ENCODE results near the gene DHX40. TPM values are rescaled to one million over a fixed set of nuclear protein-coding genes. Genes with fewer than 3 reads are reported as not detected.

The DHX40 gene
- total and polyA plus RNA-seq, 2 of the 8 experiments (the other 6 are each of a cell fraction or from before 2014, with no cell fraction given): 13.5 to 28.3 TPM

GRCh38 chr17:59627770-59628171, 62.4 kb downstream of the DHX40 start:
- no peak overlapping the region for H3K27ac ChIP-seq (ENCODE audit: low read depth, low read length)
- H3K9me3 ChIP-seq (ENCODE audit: insufficient read depth in 2 of 2, low read depth in 1 of 2, low read length in 1 of 2): 0 out of 4 replicates have a peak, but pooled peaks cover 0 to 4% of the 10 kb centered on the region in 2 experiments
- TF ChIP-seq POLR2A (IDR thresholded peaks at IDR 0.05; ENCODE audit: control extremely low read depth in 1 of 2, low read depth in 2 of 2, low read length in 2 of 2) (no peak), CTBP2 (IDR thresholded peaks at IDR 0.05; ENCODE audit: borderline replicate concordance, insufficient read depth, insufficient read length, low read length) (no peak), SP1 (IDR thresholded peaks at IDR 0.05; ENCODE audit: low read depth, low read length) (no peak), ASH2L (IDR thresholded peaks at IDR 0.05; ENCODE audit: low read length) (no peak), HDAC2 (IDR thresholded peaks at IDR 0.05; ENCODE audit: borderline replicate concordance in 1 of 2, low read depth in 2 of 2, low read length in 2 of 2) (no peak), CTCF (IDR thresholded peaks at IDR 0.05; ENCODE audit: control extremely low read depth in 1 of 3, insufficient read depth in 1 of 3, low read depth in 1 of 3, low read length in 3 of 3) (no peak), TBP (IDR thresholded peaks at IDR 0.05; ENCODE audit: low read depth, low read length) (no peak), CHD2 (IDR thresholded peaks at IDR 0.05; ENCODE audit: low read length) (no peak), MAX (IDR thresholded peaks at IDR 0.05) (no peak), TAF7 (optimal IDR thresholded peaks at IDR 0.05; ENCODE audit: borderline replicate concordance, low read depth, low read length) (no peak), FOSL1 (IDR thresholded peaks at IDR 0.05; ENCODE audit: insufficient read depth, low read depth, low read length) (no peak)
- H3K56ac ChIP-seq (replicated peaks; ENCODE audit: insufficient read length, low read depth, low read length): no peak overlapping the region
- no peaks in the 10 kb centered on the region for H3K27me3 ChIP-seq (replicated peaks in 1 of 4; ENCODE audit: control insufficient read depth in 3 of 4, extremely low read depth in 1 of 4, insufficient read depth in 3 of 4, low read length in 3 of 4)
- no peak overlapping the region for H3K4me3 ChIP-seq (ENCODE audit: extremely low read depth in 1 of 4, insufficient read depth in 2 of 4, low read depth in 3 of 4, low read length in 4 of 4)
- H3K18ac ChIP-seq (ENCODE audit: extremely low read depth, low read length): no peak overlapping the region
- DNase-seq (ENCODE audit: low read depth in 1 of 2, low spot score in 2 of 2) (no peak), FAIRE-seq (no peak)
- H2BK15ac ChIP-seq (ENCODE audit: low read length): no peak overlapping the region
- H2BK120ac ChIP-seq (replicated peaks; ENCODE audit: low read depth, low read length): no peak overlapping the region
- 81% methylated on average over 2 of the region's 2 CpGs; no CpG with 5 or more reads in 1 of the 2 experiments for WGBS, 2 experiments (ENCODE audit: extremely low coverage in 1 of 2, insufficient coverage in 1 of 2, insufficient read length in 1 of 2, insufficient replicate concordance in 2 of 2, low coverage in 1 of 2, low lambda C conversion rate in 2 of 2, missing lambda C conversion rate in 1 of 2)
- H2BK5ac ChIP-seq (ENCODE audit: low read depth, low read length): no peak overlapping the region
- no peak overlapping the region for H3K4ac ChIP-seq (replicated peaks; ENCODE audit: insufficient read length, low read depth, low read length)
- H3K4me2 ChIP-seq (ENCODE audit: insufficient read depth in 1 of 2, low read depth in 2 of 2, low read length in 2 of 2): no peak overlapping the region
- ChIA-PET CTCF (ENCODE audit: partially characterized antibody) (interaction anchor here (0.5 kb wide), 1 partner anchor 9 kb away, joined by 3 read pairs; no protein-coding TSS in a partner anchor), POLR2A (ENCODE audit: partially characterized antibody) (no interaction called here)
- H3K4me1 ChIP-seq (replicated peaks in 1 of 4; ENCODE audit: control insufficient read depth in 3 of 4, insufficient read depth in 4 of 4, low read length in 3 of 4): no peaks in the 10 kb centered on the region
- H4K5ac ChIP-seq (ENCODE audit: insufficient read length, low read depth, low read length): no peak overlapping the region
- H3K79me1 ChIP-seq (ENCODE audit: low read depth, low read length): no peaks in the 10 kb centered on the region; the same call in 1 of the 2 replicates
- no peak overlapping the region for H4K91ac ChIP-seq (replicated peaks; ENCODE audit: insufficient read length, low read length)
- H2AK5ac ChIP-seq (ENCODE audit: low read depth, low read length): no peak overlapping the region
- H3K14ac ChIP-seq (ENCODE audit: insufficient read length): no peak overlapping the region
- no peak overlapping the region for H3K9ac ChIP-seq (replicated peaks in 1 of 4; ENCODE audit: extremely low read depth in 1 of 4, low read depth in 3 of 4, low read length in 3 of 4)
- H3K23ac ChIP-seq (ENCODE audit: insufficient read length): no peak overlapping the region
- no peak overlapping the region for H2BK12ac ChIP-seq (ENCODE audit: low read depth, low read length)
- peaks cover 61 to 98% of the 10 kb centered on the region in 2 experiments for H3K79me2 ChIP-seq (ENCODE audit: control insufficient read depth in 1 of 2, insufficient read depth in 2 of 2, low read length in 2 of 2)
- H3K23me2 ChIP-seq (ENCODE audit: low read depth, low read length): no peaks in the 10 kb centered on the region
- H4K8ac ChIP-seq (ENCODE audit: extremely low read depth, insufficient read depth, low read length): no peak overlapping the region
- H2BK20ac ChIP-seq (ENCODE audit: low read length): no peak overlapping the region
- H2AFZ ChIP-seq (ENCODE audit: low read length): no peak overlapping the region
- H4K20me1 ChIP-seq (replicated peaks in 1 of 2; ENCODE audit: control insufficient read depth in 1 of 2, insufficient read depth in 2 of 2, low read length in 2 of 2): peaks cover 8 to 9% of the 10 kb centered on the region in 2 experiments
- peaks cover 0 to 6% (median 0%) of the 10 kb centered on the region in 4 experiments; a peak in 1 of 8 replicates for H3K36me3 ChIP-seq (ENCODE audit: control insufficient read depth in 2 of 4, insufficient read depth in 4 of 4, low read length in 3 of 4)
